Measurements from ENCODE around the gene C16orf96. TPM values are rescaled to one million over a fixed set of nuclear protein-coding genes. Genes with fewer than 3 reads are reported as not detected.

Gene C16orf96
- polyA plus RNA-seq, 2 of the 4 experiments (the other 2 are of a cell fraction) = 0.01 to 0.03 TPM

DNA sequence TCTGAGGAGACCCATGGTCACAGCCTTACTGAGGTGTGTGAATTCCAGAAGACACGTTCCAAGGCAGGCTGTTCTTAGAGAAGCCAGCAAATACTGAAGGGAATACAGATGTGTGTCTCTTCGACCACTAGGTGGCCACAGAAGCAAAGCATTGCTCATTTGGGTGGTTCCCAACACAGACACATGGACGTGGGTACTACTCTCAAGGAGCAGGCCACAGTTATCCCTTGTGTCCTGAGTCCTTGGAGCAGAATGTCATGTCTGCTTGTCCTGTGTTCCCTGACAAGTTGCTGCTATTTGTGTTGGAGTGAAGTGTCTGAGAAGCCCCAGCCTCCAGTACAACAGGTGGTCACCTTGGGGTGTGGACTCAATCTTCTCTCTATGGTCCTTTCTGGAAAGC lies 49.7 kb upstream of the C16orf96 start:
- FAIRE-seq (peak; percentile 43), DNase-seq (ENCODE audit: low read depth in 1 of 2, low spot score in 1 of 2) (peak; percentile 62 to 77), ATAC-seq (peak; percentile 89 to 95)
- POLR2A ChIA-PET = no interaction called here
- Histone ChIP-seq H3K4me1 (peaks cover 4% of the 10 kb centered on the region), H3K4me3 (no peak overlapping the region), H3K4me2 (no peak overlapping the region), H3K9me3 (no peaks in the 10 kb centered on the region), H3K27ac (no peak overlapping the region)
- 8% methylated on average over 3 of the region's 3 CpGs for WGBS (ENCODE audit: missing lambda C conversion rate)
- TF ChIP-seq PHF8 (IDR thresholded peaks at IDR 0.05; ENCODE audit: borderline replicate concordance, low read depth) (no peak), SMC3 (IDR thresholded peaks at IDR 0.05) (peak; percentile 46; the same call in 2 of the 3 replicates), CHD4 (IDR thresholded peaks at IDR 0.05; ENCODE audit: borderline replicate concordance) (no peak), KDM1A (IDR thresholded peaks at IDR 0.05; ENCODE audit: low read depth) (no peak), CHD2 (IDR thresholded peaks at IDR 0.05; ENCODE audit: low read length, partially characterized antibody) (no peak), FOSL2 (IDR thresholded peaks at IDR 0.05) (no peak), FOSL2 (CRISPR knock-in tag; IDR thresholded peaks at IDR 0.05) (no peak), CBX2 (IDR thresholded peaks at IDR 0.05; ENCODE audit: borderline replicate concordance, low read depth) (no peak), RFX5 (IDR thresholded peaks at IDR 0.05) (no peak), EHMT2 (IDR thresholded peaks at IDR 0.05; ENCODE audit: low read depth) (no peak), RAD21 (conservative IDR thresholded peaks at IDR 0.05 in 1 of 2, IDR thresholded peaks at IDR 0.05 in 1 of 2) (peak; percentile 76 to 82)
- TF ChIP-seq, protein P1, sequence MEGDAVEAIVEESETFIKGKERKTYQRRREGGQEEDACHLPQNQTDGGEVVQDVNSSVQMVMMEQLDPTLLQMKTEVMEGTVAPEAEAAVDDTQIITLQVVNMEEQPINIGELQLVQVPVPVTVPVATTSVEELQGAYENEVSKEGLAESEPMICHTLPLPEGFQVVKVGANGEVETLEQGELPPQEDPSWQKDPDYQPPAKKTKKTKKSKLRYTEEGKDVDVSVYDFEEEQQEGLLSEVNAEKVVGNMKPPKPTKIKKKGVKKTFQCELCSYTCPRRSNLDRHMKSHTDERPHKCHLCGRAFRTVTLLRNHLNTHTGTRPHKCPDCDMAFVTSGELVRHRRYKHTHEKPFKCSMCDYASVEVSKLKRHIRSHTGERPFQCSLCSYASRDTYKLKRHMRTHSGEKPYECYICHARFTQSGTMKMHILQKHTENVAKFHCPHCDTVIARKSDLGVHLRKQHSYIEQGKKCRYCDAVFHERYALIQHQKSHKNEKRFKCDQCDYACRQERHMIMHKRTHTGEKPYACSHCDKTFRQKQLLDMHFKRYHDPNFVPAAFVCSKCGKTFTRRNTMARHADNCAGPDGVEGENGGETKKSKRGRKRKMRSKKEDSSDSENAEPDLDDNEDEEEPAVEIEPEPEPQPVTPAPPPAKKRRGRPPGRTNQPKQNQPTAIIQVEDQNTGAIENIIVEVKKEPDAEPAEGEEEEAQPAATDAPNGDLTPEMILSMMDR (IDR thresholded peaks at IDR 0.05) = peak; percentile 88
- TF ChIP-seq, protein P2, sequence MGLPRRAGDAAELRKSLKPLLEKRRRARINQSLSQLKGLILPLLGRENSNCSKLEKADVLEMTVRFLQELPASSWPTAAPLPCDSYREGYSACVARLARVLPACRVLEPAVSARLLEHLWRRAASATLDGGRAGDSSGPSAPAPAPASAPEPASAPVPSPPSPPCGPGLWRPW (IDR thresholded peaks at IDR 0.05) = no peak
- CTCF ChIA-PET = interaction anchor here (0.7 to 18.0 kb wide), 34 partner anchors 7 to 505 kb away, joined by 3 to 301 read pairs (median 6); partner anchors contain the start of genes C16orf96, CDIP1, MGRN1 and NMRAL1

DNA sequence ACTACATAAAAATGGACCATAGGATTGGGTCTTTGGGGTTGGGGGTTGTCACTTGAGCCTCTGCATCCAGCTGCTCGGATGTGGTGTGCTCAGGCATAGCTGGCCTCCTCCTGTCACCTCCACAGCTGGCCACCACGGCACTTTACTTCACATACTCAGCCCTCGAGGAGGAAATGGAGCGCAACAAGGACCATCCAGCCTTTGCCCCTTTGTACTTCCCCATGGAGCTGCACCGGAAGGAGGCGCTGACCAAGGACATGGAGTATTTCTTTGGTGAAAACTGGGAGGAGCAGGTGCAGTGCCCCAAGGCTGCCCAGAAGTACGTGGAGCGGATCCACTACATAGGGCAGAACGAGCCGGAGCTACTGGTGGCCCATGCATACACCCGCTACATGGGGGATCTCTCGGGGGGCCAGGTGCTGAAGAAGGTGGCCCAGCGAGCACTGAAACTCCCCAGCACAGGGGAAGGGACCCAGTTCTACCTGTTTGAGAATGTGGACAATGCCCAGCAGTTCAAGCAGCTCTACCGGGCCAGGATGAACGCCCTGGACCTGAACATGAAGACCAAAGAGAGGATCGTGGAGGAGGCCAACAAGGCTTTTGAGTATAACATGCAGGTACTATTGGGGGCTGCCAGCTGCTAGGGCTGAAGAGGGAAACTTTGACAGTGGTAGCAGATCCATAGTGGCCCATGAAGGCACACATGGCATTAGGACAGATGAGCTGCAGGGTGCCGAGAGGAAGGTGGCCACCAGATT lies 48.4 kb upstream of the C16orf96 start:
- Histone ChIP-seq H3K9me3 (no peaks in the 10 kb centered on the region), H3K27ac (no peak overlapping the region), H3K4me1 (no peaks in the 10 kb centered on the region), H3K4me2 (no peak overlapping the region), H3K4me3 (no peak overlapping the region)
- WGBS (ENCODE audit: missing lambda C conversion rate) = 96% methylated on average over 17 of the region's 17 CpGs
- POLR2A ChIA-PET = interaction anchor here (1.9 kb wide), 1 partner anchor 33 kb away, joined by 5 read pairs; the partner anchor contains the start of gene NMRAL1
- ATAC-seq (no peak), FAIRE-seq (no peak), DNase-seq (ENCODE audit: low read depth in 1 of 2, low spot score in 1 of 2) (no peak)
- TF ChIP-seq JUNB (IDR thresholded peaks at IDR 0.05) (no peak), HDAC2 (IDR thresholded peaks at IDR 0.05) (no peak), RCOR1 (IDR thresholded peaks at IDR 0.05; ENCODE audit: low read depth, low read length) (no peak), MAFK (IDR thresholded peaks at IDR 0.05; ENCODE audit: partially characterized antibody) (no peak), RFX5 (IDR thresholded peaks at IDR 0.05) (no peak), JUN (IDR thresholded peaks at IDR 0.05) (no peak), SREBF2 (IDR thresholded peaks at IDR 0.05) (no peak), CHD2 (IDR thresholded peaks at IDR 0.05; ENCODE audit: low read length, partially characterized antibody) (no peak), CBX8 (IDR thresholded peaks at IDR 0.05) (no peak), CEBPB (IDR thresholded peaks at IDR 0.05) (no peak), ZC3H11A (IDR thresholded peaks at IDR 0.05) (no peak)
- TF ChIP-seq, protein P3, sequence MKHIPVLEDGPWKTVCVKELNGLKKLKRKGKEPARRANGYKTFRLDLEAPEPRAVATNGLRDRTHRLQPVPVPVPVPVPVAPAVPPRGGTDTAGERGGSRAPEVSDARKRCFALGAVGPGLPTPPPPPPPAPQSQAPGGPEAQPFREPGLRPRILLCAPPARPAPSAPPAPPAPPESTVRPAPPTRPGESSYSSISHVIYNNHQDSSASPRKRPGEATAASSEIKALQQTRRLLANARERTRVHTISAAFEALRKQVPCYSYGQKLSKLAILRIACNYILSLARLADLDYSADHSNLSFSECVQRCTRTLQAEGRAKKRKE (CRISPR knock-in tag; IDR thresholded peaks at IDR 0.05; ENCODE audit: low read depth) = no peak
- CTCF ChIA-PET = interaction anchor here (0.6 to 18.0 kb wide), 28 partner anchors 8 to 503 kb away, joined by 3 to 301 read pairs (median 7); partner anchors contain the start of genes CDIP1 and MGRN1

Data from A549 (cell line).